ENCODE data around the gene IDH1.

The IDH1 gene

DNA sequence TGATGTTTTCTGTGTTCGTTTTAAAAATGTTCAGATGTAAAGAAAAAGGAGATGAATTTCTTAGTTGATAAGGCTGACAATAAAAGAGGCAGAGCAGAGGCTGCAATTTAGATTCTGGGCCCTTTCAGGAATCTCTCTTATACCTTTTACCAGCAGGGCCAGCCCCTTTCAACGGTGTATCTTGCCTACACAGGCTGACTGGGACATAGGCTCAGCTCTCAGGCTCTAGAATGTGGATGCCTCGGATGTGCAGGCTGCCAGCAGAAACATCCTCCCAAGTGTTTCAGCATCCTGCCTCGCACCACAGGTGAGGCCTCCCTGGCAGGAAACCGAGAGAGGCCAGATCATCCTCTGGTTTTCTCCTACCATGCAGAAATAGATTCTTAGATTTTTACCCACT lies 68.4 kb downstream of the IDH1 start:
- WGBS, 2 experiments (ENCODE audit: insufficient coverage in 2 of 2) = 65 to 75% methylated on average over 4 to 5 of the region's 5 CpGs
- Histone ChIP-seq H3K27ac (ENCODE audit: low read depth, low read length, severe bottlenecking) (no peak overlapping the region), H3K4me3 (ENCODE audit: extremely low read depth, insufficient read depth, low read length, poor library complexity, severe bottlenecking) (no peak overlapping the region), H3K4me1 (ENCODE audit: control insufficient read depth, insufficient read depth, low read length, poor library complexity, severe bottlenecking) (no peaks in the 10 kb centered on the region), H3K36me3 (ENCODE audit: control insufficient read depth, insufficient read depth, low read length) (no peaks in the 10 kb centered on the region), H3K9me3 (ENCODE audit: control insufficient read depth, low read length) (no peaks in the 10 kb centered on the region)

Measured in mesodermal cell (in vitro differentiated cells).